NAMALWA (cell line): ENCODE data around the gene ODAD3.
"Not testable (repeated sequence)": the region's sequence is repeated elsewhere in the genome, so short reads cannot be mapped to it uniquely, and the experiment has no call there.

ENCODE experiments used
- DNase-seq: peaks from one replicate; pipeline ENCODE4 v3.0.0-alpha.2; 2015; ENCODE audit warnings: low spot score

The ODAD3 gene

GRCh38 chr19:11405846-11406643 is 28.9 kb downstream of the ODAD3 start:
- DNase-seq, result no peak

- DNase-seq, result no peak
Measured at GRCh38 chr19:11404588-11405222, 30.2 kb downstream of the ODAD3 start.

DNA sequence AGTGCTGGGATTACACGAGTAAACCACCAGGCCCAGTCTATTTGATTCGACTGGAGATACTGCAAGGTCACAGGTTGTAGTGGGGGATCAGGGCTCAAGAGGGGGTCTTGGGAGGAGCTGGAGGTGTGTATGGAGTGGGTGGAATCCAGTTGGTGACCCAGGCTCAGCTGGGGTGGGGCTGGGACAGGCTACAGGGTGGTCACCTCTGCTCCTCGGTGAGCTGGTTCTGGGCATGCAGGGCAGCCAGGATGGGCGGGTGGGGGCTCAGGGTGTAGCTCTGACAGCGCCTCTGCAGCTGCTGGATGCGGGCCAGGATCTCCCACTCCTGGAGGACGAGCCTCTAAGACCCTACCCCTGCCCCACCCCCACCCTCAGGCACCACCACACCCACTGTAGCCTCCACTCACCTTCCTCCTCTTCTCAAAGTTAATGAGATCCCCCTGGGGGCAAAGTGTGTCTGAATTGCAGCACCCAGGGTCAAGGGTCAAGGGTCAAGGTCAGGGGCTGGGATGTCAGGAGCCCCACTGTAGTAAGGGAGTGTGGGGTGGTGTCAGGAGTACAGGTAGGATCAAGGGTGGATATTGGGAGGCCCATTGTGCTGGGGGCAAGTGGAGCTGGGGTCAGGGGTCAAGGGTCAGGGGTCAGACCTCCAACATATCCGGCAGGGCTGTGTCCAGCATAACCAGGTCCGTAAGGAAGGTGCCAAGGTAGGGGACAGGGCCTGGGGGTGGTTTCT is 32.9 kb downstream of the ODAD3 start:
- no peak for DNase-seq

GRCh38 chr19:11400798-11401197 is 34.1 kb downstream of the ODAD3 start:
- no peak for DNase-seq

GRCh38 chr19:11399667-11400066 is 35.3 kb downstream of the ODAD3 start:
- DNase-seq, result no peak

- no peak for DNase-seq
Measured at GRCh38 chr19:11397089-11397610, 37.8 kb downstream of the ODAD3 start.

DNA sequence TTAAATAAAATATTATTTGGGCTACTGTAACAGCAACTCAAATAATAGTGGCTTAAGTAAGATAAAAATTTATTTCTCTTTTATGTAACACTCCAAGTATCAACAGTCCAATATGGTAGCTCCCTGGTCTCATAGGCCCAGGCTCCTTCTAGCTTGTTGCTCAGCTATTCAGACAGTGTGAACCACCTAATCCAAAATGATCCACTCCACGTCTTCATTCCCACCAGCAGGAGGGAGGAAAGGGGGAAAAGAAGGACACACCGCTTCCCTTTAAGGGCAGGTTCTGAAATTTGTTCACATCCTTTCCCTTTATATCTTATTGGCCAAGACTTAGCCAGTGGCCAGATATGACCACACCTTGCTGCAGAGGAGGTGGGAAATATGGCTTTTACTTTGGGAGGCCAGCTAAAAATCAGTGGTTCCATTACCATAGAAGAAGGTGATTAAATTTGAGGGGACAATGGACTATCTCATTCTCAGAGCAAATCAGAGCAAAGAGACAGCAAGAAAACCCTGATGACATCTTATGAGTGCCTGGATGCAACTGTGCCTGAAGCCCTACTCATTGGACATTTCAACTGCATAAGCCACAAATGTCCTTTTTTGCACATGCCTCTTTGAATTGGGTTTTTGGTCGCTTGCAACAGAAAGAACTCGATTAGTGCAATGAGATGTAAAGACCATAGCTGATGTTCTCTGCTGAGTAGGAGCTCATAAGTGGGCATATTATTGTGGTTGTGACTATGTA is 43.8 kb downstream of the ODAD3 start:
- no peak for DNase-seq

GRCh38 chr19:11390359-11390758 is 44.6 kb downstream of the ODAD3 start:
- DNase-seq, result no peak

- DNase-seq, result peak; percentile 49
Measured at GRCh38 chr19:11387162-11388034, 47.5 kb downstream of the ODAD3 start.

DNA sequence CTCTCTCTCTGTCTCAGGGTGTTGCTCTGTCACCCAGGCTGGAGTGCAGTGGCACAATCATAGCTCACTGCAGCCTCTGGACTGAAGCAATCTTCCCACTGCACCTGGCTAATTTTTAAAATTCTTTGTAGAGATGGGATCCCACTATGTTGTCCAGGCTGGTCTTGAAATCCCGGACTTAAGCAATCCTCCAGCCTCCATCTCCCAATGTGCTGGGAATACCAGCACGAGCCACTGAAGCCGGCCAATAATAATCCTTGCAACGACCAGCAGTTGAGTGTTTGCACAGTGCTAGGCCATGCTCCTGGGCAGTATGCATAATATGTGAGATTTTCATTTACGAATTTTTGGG is 50.2 kb downstream of the ODAD3 start:
- no peak for DNase-seq

DNA sequence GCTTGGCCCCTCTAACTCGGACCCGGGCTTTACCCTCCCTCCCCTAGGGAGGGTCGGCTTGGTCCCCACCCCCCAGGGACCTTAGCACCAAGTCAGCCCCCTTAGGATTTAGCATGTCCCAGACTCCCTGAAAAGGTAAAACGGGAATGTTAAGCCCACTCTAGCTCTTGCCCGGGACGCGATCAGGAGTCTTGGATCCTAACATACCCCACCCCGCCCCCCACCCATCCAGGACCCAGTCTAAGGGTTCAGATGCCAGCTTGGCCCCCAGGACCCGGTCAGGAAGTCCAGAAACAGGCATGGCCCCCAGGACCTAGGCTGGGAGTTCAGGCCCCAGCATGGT is 51.2 kb downstream of the ODAD3 start:
- no peak for DNase-seq

- peak; percentile 56 for DNase-seq
Measured at GRCh38 chr19:11382898-11383705, 51.8 kb downstream of the ODAD3 start.

DNA sequence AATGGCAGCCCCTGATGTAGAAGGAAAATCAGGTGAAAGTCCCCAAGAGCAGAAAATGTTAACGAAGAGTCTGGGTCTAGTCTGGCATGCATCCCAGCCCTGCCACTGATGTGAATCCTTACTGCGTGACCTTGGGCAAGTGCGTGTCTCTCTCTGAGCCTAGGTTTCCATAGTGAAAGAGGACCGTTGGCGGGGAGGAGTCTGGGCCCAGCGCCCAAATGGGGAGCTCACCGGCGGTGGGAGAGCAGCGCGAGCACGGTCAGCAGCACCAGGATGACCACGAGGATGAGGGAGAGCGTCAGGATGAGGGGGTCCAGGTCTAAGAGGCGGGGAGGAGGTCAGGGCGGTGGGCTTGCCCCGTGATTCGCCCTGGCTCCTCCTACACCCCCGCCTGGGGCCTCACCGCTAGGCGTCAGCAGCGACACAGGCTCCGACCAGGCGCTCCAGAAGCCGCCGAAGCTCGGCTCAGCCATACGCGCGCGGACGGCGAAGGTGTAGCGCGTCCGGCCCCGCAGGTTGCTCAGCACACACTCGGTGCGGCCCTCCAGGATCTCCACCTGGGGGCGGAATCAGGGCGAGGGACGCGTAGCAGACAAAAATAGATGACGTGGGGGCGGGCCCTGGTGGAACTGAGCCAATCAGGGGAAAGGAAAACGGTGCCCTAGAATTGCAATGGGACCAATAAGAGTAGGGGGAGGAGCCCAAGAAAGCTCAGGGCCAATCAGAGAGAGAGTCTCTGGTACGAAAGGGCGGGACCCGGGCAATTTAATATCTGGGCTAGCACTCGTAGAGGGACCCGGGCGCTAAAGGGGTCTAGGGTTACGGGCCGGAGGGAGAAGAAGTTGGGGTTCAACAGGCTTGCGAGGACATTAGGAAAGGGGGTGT is 54.0 kb downstream of the ODAD3 start:
- peak; percentile 99 for DNase-seq

GRCh38 chr19:11379857-11380350 is 55.0 kb downstream of the ODAD3 start:
- no peak for DNase-seq

GRCh38 chr19:11379269-11379845 is 55.6 kb downstream of the ODAD3 start:
- not testable (repeated sequence) for DNase-seq

- no peak for DNase-seq
Measured at GRCh38 chr19:11378319-11379189, 56.4 kb downstream of the ODAD3 start.

DNA sequence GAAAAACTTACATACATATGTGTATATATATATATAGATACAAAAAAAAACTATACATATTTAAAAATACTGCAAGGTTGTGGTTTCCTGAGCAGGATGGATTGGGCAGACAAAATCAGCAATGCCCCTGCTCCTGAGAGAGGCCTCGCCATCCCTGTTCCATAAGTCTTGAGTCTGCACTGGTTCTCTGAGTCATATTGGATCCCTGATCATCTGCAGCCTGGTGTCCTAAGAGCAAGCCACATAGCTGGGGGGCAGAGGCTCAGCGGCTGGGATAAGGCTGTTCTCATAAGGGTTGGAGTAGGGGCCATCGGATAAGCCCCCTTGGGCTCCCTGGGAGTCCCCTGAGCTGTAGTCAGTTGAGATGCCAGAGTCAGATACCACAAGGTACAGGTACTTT is 57.2 kb downstream of the ODAD3 start:
- no peak for DNase-seq

GRCh38 chr19:11377237-11377636 is 57.7 kb downstream of the ODAD3 start:
- peak; percentile 74 for DNase-seq
